Raji (cell line): ENCODE data around the gene TLL1.

ENCODE experiments used
- POLR2A ChIP-seq: IDR thresholded peaks from 2 replicates; pipeline ENCODE4 v1.6.1; 2011; ENCODE audit warnings: low read depth, low read length, control low read depth; ENCODE audit not compliant: insufficient read depth

TLL1 gene

DNA sequence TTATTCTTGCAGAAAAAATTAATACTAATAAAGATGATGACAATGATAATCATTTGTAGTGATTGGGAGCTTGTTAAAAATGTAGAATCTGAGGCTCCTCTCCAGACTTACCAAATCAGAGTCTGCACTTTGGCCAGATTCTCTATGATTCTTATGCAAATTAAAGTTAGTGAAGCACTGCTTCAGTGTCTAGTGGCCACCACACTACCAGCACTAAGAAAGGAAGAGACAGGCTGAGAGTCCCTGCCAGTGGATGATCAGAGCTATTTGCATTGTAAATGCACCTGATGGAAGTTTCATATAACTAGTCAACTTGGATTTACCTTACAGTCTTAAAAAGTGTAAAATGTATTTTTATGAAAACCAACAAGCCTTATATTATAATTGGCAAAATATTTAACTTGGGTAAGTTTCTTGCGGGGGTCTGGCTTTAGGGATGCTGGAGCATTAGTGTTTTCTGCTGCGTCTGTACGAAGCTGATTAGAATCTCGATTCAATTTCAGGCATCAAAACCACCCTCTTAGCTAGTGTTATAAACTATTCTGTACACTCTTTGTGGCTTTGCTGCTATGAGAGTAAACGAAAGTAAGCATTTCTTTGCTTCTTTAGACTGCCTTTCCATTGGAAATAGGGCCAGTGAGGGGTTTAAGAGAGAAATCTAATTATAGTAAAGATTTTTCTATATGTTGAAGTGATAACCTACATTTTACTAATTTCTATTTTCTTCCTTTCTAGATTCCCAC, 114.1 kb downstream of the TLL1 start:
- TF ChIP-seq POLR2A, result no peak

- no peak for TF ChIP-seq POLR2A
Observed at GRCh38 chr4:165991325-165992180, 118.5 kb downstream of the TLL1 start.

GRCh38 chr4:165992283-165992682, 119.2 kb downstream of the TLL1 start:
- TF ChIP-seq POLR2A, result no peak

GRCh38 chr4:165994701-165995100, 121.7 kb downstream of the TLL1 start:
- TF ChIP-seq POLR2A, result no peak

- TF ChIP-seq POLR2A, result no peak
Observed at GRCh38 chr4:166003811-166004210, 130.8 kb downstream of the TLL1 start.

DNA sequence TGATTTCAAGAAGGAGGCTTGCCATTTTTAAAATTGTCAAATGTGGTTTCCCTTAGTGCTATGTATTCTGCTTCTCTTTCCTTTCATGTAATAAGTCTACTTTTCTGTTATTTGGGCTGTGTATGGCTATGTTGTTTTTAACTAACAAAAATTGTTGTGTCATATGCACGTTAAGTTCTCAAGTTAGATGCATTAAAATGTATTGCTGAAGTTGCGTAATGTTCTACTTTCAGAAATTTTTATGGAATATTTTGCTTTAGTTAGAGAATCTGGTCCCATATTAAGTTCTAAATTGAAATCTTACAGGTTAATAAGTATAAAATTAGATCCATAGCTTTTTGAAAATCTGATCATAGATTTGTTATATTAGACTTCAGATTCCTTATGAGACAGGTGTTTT, 133.2 kb downstream of the TLL1 start:
- TF ChIP-seq POLR2A, result no peak

- no peak for TF ChIP-seq POLR2A
Observed at GRCh38 chr4:166008510-166008909, 135.5 kb downstream of the TLL1 start.

GRCh38 chr4:166012129-166013030, 139.3 kb downstream of the TLL1 start:
- no peak for TF ChIP-seq POLR2A

DNA sequence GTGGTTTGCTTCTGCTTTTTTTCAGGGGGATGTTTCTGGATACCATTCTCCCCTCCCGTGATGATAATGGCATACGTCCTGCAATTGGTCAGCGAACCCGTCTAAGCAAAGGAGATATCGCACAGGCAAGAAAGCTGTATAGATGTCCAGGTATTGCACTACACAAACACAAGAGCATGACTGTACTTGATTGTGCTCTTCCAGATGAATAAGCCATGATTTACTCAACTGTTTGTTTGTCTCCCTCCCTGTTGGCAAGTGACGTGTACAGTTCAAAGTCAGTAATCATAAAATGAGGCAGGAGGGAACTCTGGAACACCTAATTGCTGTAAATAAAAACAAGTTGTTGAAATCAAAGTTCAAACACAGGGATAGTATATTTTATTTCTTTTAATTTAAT, 141.4 kb downstream of the TLL1 start:
- TF ChIP-seq POLR2A, result no peak

DNA sequence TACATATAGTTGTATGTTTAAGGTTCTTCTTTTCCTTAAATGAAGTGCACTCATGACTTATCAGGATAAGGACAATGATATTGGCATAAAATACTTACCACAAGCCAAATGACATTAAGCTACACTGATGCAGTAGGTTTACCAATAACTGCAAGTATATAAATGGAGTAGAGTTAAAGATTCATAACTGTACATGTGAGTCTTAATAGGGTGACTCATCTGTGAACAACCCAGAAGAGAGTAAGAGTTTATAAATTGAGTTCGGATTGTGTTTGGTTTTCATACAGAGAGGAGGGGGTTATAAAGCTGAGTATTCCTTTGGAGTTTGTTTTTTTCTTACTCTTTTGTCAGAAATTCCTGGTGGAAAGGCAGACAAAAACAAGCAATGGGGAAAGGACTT, 144.8 kb downstream of the TLL1 start:
- no peak for TF ChIP-seq POLR2A

DNA sequence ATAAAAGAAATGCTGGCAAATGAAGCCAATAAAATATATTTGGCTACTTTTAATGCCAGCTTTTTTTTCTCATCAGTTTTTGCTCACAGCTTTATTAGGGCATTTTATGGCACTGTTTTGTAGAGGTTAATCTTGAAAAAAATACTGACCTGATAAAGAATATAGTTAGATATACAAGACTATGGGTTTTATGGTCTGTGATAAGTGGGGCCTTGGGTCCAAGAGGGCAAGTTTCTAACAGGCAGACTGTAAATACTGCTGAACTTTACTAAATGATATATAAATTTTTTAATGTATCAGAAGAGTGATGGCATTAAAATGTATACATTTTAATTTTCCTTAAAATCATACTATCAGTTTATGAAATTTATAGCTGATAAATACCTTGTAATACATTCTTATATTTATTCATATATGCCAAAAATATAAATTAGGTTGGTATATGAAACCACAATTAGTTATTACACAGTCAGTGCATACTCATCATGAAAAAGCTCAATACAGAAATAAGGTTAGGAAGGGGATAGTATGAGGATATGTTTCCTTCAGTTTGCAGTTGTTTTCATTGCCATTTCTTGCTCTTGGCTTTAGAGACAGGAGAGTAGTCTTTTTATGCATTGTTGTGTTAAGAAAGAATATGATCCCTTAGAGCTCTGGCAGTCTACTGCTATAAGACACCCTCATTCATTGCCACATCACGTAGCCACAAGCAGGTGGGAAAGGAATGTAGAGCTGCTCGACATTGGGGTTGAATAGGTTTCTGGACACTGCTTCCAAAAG, 146.6 kb downstream of the TLL1 start:
- TF ChIP-seq POLR2A, result no peak

DNA sequence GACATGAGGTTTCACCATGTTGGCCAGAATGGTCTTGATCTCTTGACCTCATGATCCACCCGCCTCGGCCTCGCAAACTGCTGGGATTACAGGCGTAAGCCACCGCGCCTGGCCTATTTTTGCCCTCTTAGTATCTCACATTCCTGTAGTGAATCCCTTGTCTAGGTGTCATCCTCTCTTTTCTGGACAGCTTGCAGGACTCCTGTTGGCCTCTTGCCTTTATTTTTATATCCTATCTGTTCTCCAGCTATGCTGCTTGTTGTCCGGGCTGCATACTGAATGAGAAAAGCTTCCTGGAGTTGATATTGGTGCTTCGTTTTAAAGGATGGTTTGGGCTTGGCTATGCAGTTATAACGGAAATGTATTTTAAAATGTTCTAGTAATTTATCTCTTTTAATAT, 148.6 kb downstream of the TLL1 start:
- TF ChIP-seq POLR2A, result no peak

GRCh38 chr4:166034965-166035364, 161.9 kb downstream of the TLL1 start:
- TF ChIP-seq POLR2A, result no peak

- no peak for TF ChIP-seq POLR2A
Observed at GRCh38 chr4:166039822-166040221, 166.8 kb downstream of the TLL1 start.

DNA sequence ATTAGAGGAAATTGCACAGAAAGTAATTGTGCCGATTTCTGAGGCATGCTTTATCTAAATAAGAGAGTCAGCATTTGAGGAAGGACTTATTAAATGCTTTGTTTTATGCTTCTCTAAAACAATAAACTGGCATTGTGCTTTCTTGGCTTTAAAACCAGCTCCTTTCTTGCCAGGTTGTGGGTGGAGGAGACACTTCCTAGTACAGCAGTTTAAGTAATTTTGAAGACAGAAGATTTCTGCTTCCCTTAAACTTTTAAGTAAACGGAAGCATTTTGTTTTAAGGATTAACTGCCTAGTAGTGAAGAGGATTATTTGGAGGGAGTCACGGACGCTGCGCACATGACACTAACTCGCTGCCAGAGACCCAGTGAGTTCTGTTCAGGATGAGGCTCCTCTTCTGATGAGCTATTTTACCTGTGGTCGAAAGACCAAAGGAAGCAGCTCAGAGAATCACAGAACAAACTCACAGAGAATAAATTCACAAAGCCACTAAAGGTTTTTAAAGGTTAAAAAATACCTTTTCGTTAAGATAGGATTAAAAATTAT, 169.5 kb downstream of the TLL1 start:
- no peak for TF ChIP-seq POLR2A

GRCh38 chr4:166043801-166044200, 170.8 kb downstream of the TLL1 start:
- no peak for TF ChIP-seq POLR2A
